DOHH2 (cell line): ENCODE results near the gene FAM219A.

ENCODE experiments used
- H3F3A ChIP-seq: fragments of 200-600 bp; sonication (generic), shearing (Covaris generic); 2 replicates; pipeline ENCODE4 v1.6.0; 2016; ENCODE audit warnings: antibody characterized with exemption, mild to moderate bottlenecking; ENCODE audit not compliant: control insufficient read depth, insufficient read depth
- H3K27ac ChIP-seq: fragments of 200-600 bp; sonication (generic); 2 replicates; pipeline ENCODE4 v1.5.1; 2014; ENCODE audit warnings: low read depth, mild to moderate bottlenecking, low read length, moderate library complexity
- H3K27me3 ChIP-seq: fragments of 200-600 bp; sonication (generic); 2 replicates; pipeline ENCODE4 v1.6.1; 2014; ENCODE audit warnings: mild to moderate bottlenecking, low read length, mixed read lengths; ENCODE audit not compliant: control insufficient read depth
- H3K36me3 ChIP-seq: fragments of 200-600 bp; sonication (generic); 2 replicates; pipeline ENCODE4 v1.6.1; 2014; ENCODE audit warnings: mild to moderate bottlenecking, low read length, moderate library complexity, mixed read lengths; ENCODE audit not compliant: control insufficient read depth
- H3K4me1 ChIP-seq: fragments of 200-600 bp; sonication (generic); 2 replicates; pipeline ENCODE4 v1.6.1; 2014; ENCODE audit warnings: mild to moderate bottlenecking, low read length, mixed read lengths; ENCODE audit not compliant: control insufficient read depth
- H3K4me2 ChIP-seq: fragments of 200-600 bp; sonication (generic); 2 replicates; pipeline ENCODE4 v1.6.0; 2014; ENCODE audit warnings: mild to moderate bottlenecking, low read length, moderate library complexity
- H3K4me3 ChIP-seq: fragments of 200-600 bp; sonication (generic); 2 replicates; pipeline ENCODE4 v1.5.1; 2014; ENCODE audit warnings: mild to moderate bottlenecking, low read length, mixed read lengths
- H3K79me2 ChIP-seq: fragments of 200-600 bp; sonication (generic); 2 replicates; pipeline ENCODE4 v1.6.1; 2014; ENCODE audit warnings: mild to moderate bottlenecking, low read length, mixed read lengths; ENCODE audit not compliant: control insufficient read depth
- H3K9me2 ChIP-seq: fragments of 200-600 bp; sonication (generic); replicated peaks from 2 replicates; pipeline ENCODE4 v1.6.1; 2014; ENCODE audit warnings: mild to moderate bottlenecking, low read length, mixed read lengths; ENCODE audit not compliant: control insufficient read depth
- H3K9me3 ChIP-seq: fragments of 200-600 bp; sonication (generic); 2 replicates; pipeline ENCODE4 v1.6.1; 2014; ENCODE audit warnings: antibody characterized with exemption, low read length, mixed read lengths; ENCODE audit not compliant: control insufficient read depth, insufficient read depth
- H4K20me1 ChIP-seq: fragments of 200-600 bp; sonication (generic); 2 replicates; pipeline ENCODE4 v1.6.0; 2014; ENCODE audit warnings: low read depth, mild to moderate bottlenecking, antibody characterized with exemption, low read length, moderate library complexity; ENCODE audit not compliant: control insufficient read depth, insufficient read depth
- EZH2phosphoT487 ChIP-seq: fragments of 200-600 bp; sonication (generic); IDR thresholded peaks from 2 replicates; pipeline ENCODE4 v1.6.1; 2017; ENCODE audit warnings: borderline replicate concordance, mild to moderate bottlenecking, antibody characterized with exemption, low read length, moderate library complexity, mixed read lengths
- TF ChIP-seq, protein P1 (sequence below): fragments of 200-600 bp; sonication (generic); IDR thresholded peaks from one replicate; pipeline ENCODE4 v1.5.1; 2014; ENCODE audit warnings: antibody characterized with exemption, mild to moderate bottlenecking, low read depth, low read length; ENCODE audit not compliant: poor library complexity, severe bottlenecking

The FAM219A gene

GRCh38 chr9:34392511-34392910, 65.9 kb downstream of the FAM219A start:
- no peaks in the 10 kb centered on the region for H3K79me2 ChIP-seq
- H3K27me3 ChIP-seq = peaks cover 26% of the 10 kb centered on the region
- no peak overlapping the region for H3K4me3 ChIP-seq
- H3K36me3 ChIP-seq = no peaks in the 10 kb centered on the region
- peaks cover 6% of the 10 kb centered on the region; the same call in 1 of the 2 replicates for H4K20me1 ChIP-seq
- H3K4me1 ChIP-seq = no peaks in the 10 kb centered on the region
- H3F3A ChIP-seq = no peaks in the 10 kb centered on the region
- TF ChIP-seq, protein P1, sequence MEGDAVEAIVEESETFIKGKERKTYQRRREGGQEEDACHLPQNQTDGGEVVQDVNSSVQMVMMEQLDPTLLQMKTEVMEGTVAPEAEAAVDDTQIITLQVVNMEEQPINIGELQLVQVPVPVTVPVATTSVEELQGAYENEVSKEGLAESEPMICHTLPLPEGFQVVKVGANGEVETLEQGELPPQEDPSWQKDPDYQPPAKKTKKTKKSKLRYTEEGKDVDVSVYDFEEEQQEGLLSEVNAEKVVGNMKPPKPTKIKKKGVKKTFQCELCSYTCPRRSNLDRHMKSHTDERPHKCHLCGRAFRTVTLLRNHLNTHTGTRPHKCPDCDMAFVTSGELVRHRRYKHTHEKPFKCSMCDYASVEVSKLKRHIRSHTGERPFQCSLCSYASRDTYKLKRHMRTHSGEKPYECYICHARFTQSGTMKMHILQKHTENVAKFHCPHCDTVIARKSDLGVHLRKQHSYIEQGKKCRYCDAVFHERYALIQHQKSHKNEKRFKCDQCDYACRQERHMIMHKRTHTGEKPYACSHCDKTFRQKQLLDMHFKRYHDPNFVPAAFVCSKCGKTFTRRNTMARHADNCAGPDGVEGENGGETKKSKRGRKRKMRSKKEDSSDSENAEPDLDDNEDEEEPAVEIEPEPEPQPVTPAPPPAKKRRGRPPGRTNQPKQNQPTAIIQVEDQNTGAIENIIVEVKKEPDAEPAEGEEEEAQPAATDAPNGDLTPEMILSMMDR = no peak
- no peak for TF ChIP-seq EZH2phosphoT487
- no peak overlapping the region for H3K4me2 ChIP-seq
- H3K9me2 ChIP-seq = no peaks in the 10 kb centered on the region
- H3K9me3 ChIP-seq = no peaks in the 10 kb centered on the region
- H3K27ac ChIP-seq = no peak overlapping the region

GRCh38 chr9:34387239-34387638, 71.1 kb downstream of the FAM219A start:
- Histone ChIP-seq H3K9me2 (no peaks in the 10 kb centered on the region), H3K27me3 (peaks cover 23% of the 10 kb centered on the region), H3F3A (no peaks in the 10 kb centered on the region), H3K9me3 (no peaks in the 10 kb centered on the region), H3K4me1 (no peaks in the 10 kb centered on the region), H3K4me2 (no peak overlapping the region), H3K27ac (no peak overlapping the region), H3K79me2 (no peaks in the 10 kb centered on the region), H3K4me3 (no peak overlapping the region), H4K20me1 (no peaks in the 10 kb centered on the region), H3K36me3 (no peaks in the 10 kb centered on the region)
- TF ChIP-seq EZH2phosphoT487 = no peak
- TF ChIP-seq, protein P1 = no peak

- H3K27ac ChIP-seq = no peak overlapping the region
- peaks cover 24% of the 10 kb centered on the region for H3K27me3 ChIP-seq
- no peaks in the 10 kb centered on the region for H3K79me2 ChIP-seq
Measured at GRCh38 chr9:34386656-34387055, 71.7 kb downstream of the FAM219A start.

More at GRCh38 chr9:34386656-34387055, 71.7 kb downstream of the FAM219A start:
- H3F3A ChIP-seq = no peaks in the 10 kb centered on the region
- no peaks in the 10 kb centered on the region for H4K20me1 ChIP-seq
- TF ChIP-seq EZH2phosphoT487 = no peak
- TF ChIP-seq, protein P1 = no peak
- H3K9me3 ChIP-seq = no peaks in the 10 kb centered on the region
- H3K4me2 ChIP-seq = no peak overlapping the region
- H3K4me3 ChIP-seq = no peak overlapping the region
- no peaks in the 10 kb centered on the region for H3K4me1 ChIP-seq
- no peaks in the 10 kb centered on the region for H3K36me3 ChIP-seq
- no peaks in the 10 kb centered on the region for H3K9me2 ChIP-seq
